ENCODE measurements around the gene KIF9.
"Not testable (repeated sequence)": the region's sequence is repeated elsewhere in the genome, so short reads cannot be mapped to it uniquely, and the experiment has no call there.

DNA sequence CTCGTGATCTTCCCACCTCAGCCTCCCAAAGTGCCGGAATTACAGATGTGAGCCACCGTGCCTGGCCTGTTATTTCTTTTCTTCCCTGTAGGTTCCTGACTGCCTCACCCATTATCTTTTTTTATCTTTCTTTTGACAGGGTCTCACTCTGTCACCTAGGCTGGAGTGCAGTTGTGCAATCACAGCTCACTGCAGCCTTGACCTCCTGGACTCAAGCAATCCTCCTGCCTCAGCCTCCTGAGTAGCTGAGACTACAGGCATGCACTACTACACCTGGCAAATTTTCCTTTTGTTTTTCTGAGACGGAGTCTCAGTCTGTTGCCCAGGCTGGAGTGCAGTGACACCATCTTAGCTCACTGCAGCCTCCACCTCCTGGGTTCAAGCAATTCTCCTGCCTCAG is 100.9 kb downstream of the KIF9 start:
- TF ChIP-seq POLR2A, POLR2AphosphoS5, EP300 (IDR thresholded peaks at IDR 0.05): not testable (repeated sequence)
- TF ChIP-seq, protein P1, sequence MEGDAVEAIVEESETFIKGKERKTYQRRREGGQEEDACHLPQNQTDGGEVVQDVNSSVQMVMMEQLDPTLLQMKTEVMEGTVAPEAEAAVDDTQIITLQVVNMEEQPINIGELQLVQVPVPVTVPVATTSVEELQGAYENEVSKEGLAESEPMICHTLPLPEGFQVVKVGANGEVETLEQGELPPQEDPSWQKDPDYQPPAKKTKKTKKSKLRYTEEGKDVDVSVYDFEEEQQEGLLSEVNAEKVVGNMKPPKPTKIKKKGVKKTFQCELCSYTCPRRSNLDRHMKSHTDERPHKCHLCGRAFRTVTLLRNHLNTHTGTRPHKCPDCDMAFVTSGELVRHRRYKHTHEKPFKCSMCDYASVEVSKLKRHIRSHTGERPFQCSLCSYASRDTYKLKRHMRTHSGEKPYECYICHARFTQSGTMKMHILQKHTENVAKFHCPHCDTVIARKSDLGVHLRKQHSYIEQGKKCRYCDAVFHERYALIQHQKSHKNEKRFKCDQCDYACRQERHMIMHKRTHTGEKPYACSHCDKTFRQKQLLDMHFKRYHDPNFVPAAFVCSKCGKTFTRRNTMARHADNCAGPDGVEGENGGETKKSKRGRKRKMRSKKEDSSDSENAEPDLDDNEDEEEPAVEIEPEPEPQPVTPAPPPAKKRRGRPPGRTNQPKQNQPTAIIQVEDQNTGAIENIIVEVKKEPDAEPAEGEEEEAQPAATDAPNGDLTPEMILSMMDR (IDR thresholded peaks at IDR 0.05), result not testable (repeated sequence)

Measured in sigmoid colon (tissue), 4 donors.